CD4-positive, alpha-beta T cell treated with Interferon alpha-2 for 1 hour (primary cell): ENCODE measurements around the gene KRTAP5-10.
"Not testable (repeated sequence)": the region's sequence is repeated elsewhere in the genome, so short reads cannot be mapped to it uniquely, and the experiment has no call there.

Source experiments
- DNase-seq, 2 donors: peaks; one replicate each; pipeline ENCODE4 v3.0.0-alpha.2; 2020 to 2022

Gene KRTAP5-10

DNA sequence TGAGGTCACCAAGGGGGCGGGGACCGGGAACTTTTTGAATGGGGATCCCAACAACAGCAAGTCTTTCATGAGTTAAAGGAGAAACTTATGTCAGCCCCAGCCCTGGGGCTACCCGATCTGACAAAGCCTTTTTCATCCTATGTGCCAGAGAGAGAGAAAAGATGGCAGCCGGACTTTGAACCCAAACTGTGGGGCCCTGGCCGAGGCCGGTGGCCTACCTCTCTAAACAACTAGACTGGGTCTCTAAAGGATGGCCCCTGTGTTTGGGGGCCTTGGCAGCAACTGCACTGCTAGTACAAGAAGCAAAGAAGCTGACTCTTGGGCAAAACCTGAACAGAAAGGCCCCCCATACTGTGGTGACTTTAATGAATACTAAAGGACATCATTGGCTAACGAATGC is 48.6 kb downstream of the KRTAP5-10 start:
- DNase-seq = not testable (repeated sequence)

DNA sequence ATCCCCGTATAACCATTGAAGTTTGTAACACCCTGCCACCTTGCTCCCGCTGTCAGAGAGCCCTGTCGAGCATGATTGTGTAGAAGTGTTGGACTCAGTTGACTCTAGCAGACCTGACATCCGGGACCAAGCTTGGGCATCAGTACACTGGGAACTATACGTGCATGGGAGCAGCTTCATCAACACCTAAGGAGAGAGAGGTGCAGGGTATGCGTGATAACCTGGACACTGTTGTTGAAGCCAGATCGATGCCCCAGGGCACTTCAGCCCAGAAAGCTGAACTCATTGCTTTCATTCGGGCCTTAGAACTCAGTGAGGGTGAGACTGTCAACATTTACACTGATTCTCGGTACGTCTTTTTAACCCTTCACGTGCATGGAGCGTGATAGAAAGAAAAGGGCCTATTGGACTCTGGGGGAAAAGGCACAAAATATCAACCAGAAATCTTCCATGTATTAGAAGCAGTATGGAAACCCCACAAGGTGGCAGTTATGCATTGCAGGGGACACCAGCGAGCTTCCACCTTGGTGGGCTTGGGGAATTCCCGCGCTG is 49.1 kb downstream of the KRTAP5-10 start:
- not testable (repeated sequence) for DNase-seq

DNA sequence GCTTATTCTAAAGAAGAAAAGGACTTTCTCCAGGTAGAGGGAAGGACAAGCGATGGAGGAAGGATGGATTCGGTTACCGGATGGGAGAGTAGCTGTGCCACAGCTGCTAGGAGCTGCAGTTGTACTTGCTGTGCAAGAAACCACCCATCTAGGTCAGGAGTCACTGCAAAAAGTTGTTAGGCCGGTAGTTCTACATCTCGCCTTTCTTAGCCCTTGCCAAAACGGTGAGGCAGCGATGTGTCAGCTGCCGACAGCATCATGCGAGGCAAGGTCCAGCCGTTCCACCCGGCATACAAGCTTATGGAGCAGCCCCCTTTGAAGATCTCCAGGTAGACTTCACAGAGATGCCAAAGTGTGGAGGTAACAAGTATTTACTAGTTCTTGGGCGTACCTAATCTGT is 49.6 kb downstream of the KRTAP5-10 start:
- not testable (repeated sequence) for DNase-seq
